GM20000 (cell line): Measurements from ENCODE around the gene UBE3C.

Experiments
- DNase-seq: peaks from one replicate; pipeline ENCODE4 v3.0.0; 2012; ENCODE audit warnings: low spot score
- CTCF ChIP-seq: IDR thresholded peaks from 2 replicates; pipeline ENCODE4 v1.5.1; 2012; ENCODE audit warnings: mild to moderate bottlenecking, control low read depth; ENCODE audit errors: extremely low read depth, missing control alignments

Gene UBE3C

GRCh38 chr7:157204134-157204533, 65.4 kb downstream of the UBE3C start:
- no peak for DNase-seq
- no peak for TF ChIP-seq CTCF

DNA sequence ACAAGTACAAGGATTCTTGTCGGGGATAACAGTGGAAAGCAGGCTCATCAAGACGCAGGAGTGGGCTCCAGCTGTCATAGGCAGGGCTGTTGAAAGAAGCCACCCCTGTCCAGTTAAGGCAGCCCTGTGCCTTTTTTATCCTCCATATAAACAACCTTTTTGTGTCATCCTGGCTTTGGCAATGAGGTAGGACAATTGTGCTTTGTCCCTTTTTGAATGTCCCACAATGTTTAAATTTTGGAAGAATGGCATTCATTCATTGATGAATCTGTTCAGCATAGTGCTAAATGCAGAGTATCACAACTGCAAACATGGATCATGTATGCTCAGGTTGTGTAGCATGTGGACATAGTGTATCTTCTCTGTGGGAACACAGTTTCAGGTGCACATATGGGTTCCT, 66.7 kb downstream of the UBE3C start:
- TF ChIP-seq CTCF = no peak
- no peak for DNase-seq

GRCh38 chr7:157208571-157209413, 70.1 kb downstream of the UBE3C start:
- TF ChIP-seq CTCF = no peak
- no peak for DNase-seq

- no peak for TF ChIP-seq CTCF
- DNase-seq = no peak
Measured at GRCh38 chr7:157210682-157211081, 72.0 kb downstream of the UBE3C start.

- TF ChIP-seq CTCF = no peak
- DNase-seq = no peak
Measured at GRCh38 chr7:157211690-157212089, 73.0 kb downstream of the UBE3C start.

GRCh38 chr7:157219154-157219553, 80.4 kb downstream of the UBE3C start:
- no peak for TF ChIP-seq CTCF
- DNase-seq = peak; percentile 58

GRCh38 chr7:157220916-157221569, 82.3 kb downstream of the UBE3C start:
- no peak for TF ChIP-seq CTCF
- no peak for DNase-seq
